ENCODE results near the gene CFAP77. TPM values are rescaled to one million over a fixed set of nuclear protein-coding genes. Genes with fewer than 3 reads are reported as not detected.
A peak's percentile ranks its signal among the peaks of the same experiment; 100 is the strongest.

Gene CFAP77
- total and polyA plus RNA-seq, 2 of the 8 experiments (the other 6 are each of a cell fraction or from before 2014, with no cell fraction given) = 0.63 to 0.97 TPM

DNA sequence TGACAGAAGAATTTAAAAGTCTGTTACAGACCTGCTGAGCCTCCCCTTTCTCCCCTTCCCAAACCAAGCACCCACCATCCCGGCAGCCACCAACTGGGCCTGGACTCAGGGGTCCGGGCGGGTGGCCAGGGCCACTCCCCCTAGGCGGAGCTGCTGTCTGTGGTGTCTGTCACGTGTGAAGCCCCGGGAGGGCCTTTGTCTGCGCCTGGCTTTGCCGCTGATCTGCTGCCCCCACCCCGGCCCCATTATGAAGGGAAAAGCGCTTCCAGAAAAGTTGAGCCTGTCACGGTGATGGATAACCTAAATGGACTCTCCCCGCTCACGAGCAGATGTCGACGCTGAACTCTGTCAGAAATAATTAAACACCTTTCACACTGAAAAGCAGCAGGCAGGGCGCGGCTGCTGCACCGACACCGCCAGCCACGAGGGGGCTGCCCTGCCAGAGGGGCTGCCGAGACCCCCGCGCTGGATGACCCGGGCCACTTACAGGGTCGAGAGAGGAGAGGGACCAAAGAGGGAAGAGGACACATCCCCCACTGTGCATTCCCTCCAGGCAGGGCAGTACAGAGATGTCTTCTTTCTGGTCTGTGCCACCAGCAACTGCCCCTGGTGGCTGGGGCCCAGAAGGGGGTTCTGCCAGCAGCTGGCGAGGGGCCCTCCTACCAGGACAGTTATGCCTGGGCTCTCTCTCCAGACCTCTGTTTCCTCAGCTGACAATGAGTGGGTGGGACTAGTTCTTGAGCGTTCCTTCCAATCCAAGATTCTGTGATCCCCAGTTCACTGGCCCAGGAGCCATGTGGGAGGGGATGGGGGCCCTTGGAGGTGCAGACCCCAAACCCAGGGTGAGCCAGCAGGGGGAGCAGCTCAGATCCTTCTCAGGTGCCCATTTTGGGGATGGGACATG lies 136.4 kb downstream of the CFAP77 start (continued):
- TF ChIP-seq CBX8 (IDR thresholded peaks at IDR 0.05; ENCODE audit: borderline replicate concordance, low read depth, low read length) (no peak), KDM4A (IDR thresholded peaks at IDR 0.05; ENCODE audit: low read depth, low read length, severe bottlenecking) (peak; percentile 49), TCF12 (IDR thresholded peaks at IDR 0.05; ENCODE audit: low read depth, low read length) (no peak), SP4 (IDR thresholded peaks at IDR 0.05; ENCODE audit: low read length) (peak; percentile 84; the same call in 1 of the 2 replicates)
- TF ChIP-seq, protein P1, sequence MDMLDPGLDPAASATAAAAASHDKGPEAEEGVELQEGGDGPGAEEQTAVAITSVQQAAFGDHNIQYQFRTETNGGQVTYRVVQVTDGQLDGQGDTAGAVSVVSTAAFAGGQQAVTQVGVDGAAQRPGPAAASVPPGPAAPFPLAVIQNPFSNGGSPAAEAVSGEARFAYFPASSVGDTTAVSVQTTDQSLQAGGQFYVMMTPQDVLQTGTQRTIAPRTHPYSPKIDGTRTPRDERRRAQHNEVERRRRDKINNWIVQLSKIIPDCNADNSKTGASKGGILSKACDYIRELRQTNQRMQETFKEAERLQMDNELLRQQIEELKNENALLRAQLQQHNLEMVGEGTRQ (IDR thresholded peaks at IDR 0.05; ENCODE audit: low read length) = peak; percentile 24; the same call in 1 of the 2 replicates

Data from H1 (cell line).